ENCODE measurements around the gene VAMP2. TPM values are rescaled to one million over a fixed set of nuclear protein-coding genes. Genes with fewer than 3 reads are reported as not detected.

Gene VAMP2
- total RNA-seq, 1 donor from 2014 or later = 64.6 TPM

- intact Hi-C loops (cut with micrococcal nuclease) = loop anchor here (10.0 kb wide), 3 partner anchors 242 to 442 kb away; partner anchors contain the start of genes CHD3, KDM6B, TP53 and WRAP53
Observed at GRCh38 chr17:8126491-8127066, 36.2 kb downstream of the VAMP2 start.

- intact Hi-C loops (cut with micrococcal nuclease) = loop anchor here (1.0 to 10.0 kb wide), 5 partner anchors 12 to 441 kb away; partner anchors contain the start of genes CHD3, KDM6B, TP53 and WRAP53
Observed at GRCh38 chr17:8125947-8126490, 36.7 kb downstream of the VAMP2 start.

GRCh38 chr17:8125154-8125946, 37.4 kb downstream of the VAMP2 start:
- intact Hi-C loops (cut with micrococcal nuclease) = loop anchor here (1.0 to 10.0 kb wide), 5 partner anchors 13 to 441 kb away; partner anchors contain the start of genes CHD3, KDM6B, TP53 and WRAP53

DNA sequence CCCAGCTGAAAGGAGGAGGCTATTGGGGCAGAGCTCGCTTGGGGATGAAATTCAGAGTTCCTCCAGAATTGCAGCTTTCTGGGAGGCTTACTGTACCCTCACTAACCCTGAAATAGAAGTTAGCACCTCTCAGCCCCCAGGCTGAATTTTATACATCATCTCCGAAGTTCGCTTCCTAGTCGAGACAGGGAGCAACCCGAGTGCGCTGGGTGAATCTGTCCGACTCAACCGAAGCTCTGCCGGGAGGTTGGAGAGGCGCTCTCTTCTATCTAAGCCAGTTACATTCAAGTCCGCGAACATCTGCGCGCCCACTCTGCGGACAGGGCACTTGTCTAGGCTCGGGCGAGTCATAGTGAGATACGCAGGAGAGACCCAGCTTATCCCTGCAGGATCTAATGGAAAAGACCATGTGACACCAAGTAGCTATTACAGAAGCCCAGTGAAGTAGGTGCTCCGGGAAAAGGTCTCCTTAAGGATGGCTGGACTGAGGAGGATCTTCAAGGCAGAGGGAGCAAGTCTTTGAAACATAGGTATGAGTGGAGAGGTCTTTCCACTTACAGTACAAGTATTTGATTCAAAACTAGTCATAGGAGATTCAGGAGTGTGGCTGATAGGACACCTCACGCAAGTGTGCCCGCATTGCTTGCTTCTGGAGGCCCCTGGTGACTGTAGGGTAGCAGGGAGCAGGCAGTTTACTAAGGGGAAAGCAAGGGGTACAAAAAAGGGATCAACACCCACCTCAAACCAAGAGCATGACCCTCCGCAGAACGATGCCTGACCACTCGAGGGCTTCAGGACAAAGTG, 38.2 kb downstream of the VAMP2 start:
- intact Hi-C loops (cut with micrococcal nuclease) = loop anchor here (1.0 to 10.0 kb wide), 7 partner anchors 14 to 440 kb away; partner anchors contain the start of genes CHD3, CTC1, KDM6B and PFAS

DNA sequence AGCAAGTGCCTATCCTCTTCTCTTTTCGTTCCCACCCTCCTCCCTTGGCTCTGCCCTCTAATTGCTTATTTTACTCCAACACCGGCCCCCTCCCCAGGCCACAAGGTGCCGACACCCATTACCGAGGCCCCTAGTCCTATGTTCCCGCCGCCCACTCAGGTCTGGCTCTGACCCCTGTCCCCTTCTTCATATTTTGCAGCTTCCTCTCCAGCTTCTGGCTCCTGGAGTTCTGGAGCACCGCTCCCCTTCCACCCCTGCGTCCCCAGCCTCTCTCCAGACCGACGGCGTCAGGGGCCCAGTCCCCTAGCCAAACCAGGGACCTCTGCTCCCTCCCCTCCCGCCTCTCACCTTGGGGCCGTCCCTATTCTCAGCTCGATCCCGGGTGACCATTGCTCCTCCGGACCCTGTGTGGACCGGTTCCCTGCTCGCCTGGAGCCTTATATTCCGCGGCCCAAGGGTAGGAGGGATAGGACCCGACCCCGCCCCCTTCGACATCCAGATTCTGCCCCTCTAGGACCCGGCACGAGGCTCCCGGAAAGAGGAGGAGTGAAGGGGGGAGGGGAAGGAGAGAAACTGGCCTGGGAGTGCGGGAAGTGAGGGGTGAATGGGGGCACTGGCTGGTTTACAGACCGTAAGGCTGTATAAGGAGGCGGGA, 38.9 kb downstream of the VAMP2 start, which contains the start of gene HES7:
Gene HES7, minus strand, starts transcription at position 412 of the 655 bp plus-strand sequence. Its CDS starts 22 bp downstream, at position 390.
- intact Hi-C loops (cut with micrococcal nuclease) = loop anchor here (5.0 to 10.0 kb wide), 5 partner anchors 62 to 439 kb away; partner anchors contain the start of genes CHD3, CTC1, KDM6B and PFAS

DNA sequence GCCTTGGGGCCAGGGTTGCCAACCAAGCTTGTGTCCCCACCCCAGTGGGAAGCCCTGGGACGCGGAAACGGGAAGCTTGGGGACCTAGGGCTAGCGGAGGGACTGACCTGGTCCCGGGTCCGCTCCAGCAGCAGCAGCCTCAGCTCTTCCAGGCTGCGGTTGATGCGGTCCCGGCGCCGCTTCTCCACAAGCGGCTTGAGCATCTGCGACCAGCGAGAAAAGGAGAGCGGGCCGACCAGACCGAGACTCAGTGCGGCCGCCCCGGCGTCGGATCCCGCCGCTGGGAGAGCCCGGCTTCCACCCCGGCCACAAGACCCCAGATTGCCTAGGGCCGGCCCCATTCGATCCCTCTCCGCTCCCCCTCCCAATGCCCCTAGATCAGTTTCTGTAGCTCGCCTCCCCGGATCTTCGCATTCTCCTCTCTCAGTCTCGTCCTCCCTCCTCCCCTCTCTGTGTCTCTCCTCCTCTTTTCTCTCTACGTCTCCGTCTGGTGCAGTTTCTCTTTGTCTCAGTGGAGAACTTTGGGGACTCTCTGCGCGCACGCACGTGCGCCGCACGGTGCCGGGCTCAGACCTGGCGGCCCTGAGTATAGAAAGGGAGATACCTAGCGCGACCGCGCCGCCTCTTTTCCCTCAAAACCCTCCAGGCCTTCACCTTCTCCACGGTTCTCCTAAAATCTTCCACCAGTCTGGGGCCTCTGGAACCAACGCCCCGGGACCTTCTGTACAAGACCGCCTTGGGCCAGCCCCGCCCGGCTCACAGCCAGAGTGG, 39.6 kb downstream of the VAMP2 start:
- intact Hi-C loops (cut with micrococcal nuclease) = loop anchor here (5.0 to 10.0 kb wide), 5 partner anchors 61 to 438 kb away; partner anchors contain the start of genes CHD3, CTC1, KDM6B and PFAS

- intact Hi-C loops (cut with micrococcal nuclease) = loop anchor here (5.0 to 10.0 kb wide), 5 partner anchors 60 to 438 kb away; partner anchors contain the start of genes CHD3, CTC1, KDM6B and PFAS
Observed at GRCh38 chr17:8122422-8122923, 40.3 kb downstream of the VAMP2 start.

- intact Hi-C loops (cut with micrococcal nuclease) = loop anchor here (5.0 to 10.0 kb wide), 5 partner anchors 60 to 437 kb away; partner anchors contain the start of genes CHD3, CTC1, KDM6B and PFAS
Observed at GRCh38 chr17:8121681-8122421, 40.9 kb downstream of the VAMP2 start.

GRCh38 chr17:8121407-8121680, 41.4 kb downstream of the VAMP2 start:
- intact Hi-C loops (cut with micrococcal nuclease) = loop anchor here (5.0 to 10.0 kb wide), 5 partner anchors 59 to 437 kb away; partner anchors contain the start of genes CHD3, CTC1, KDM6B and PFAS

- intact Hi-C loops (cut with micrococcal nuclease) = loop anchor here (1.0 to 10.0 kb wide), 9 partner anchors 19 to 436 kb away; partner anchors contain the start of genes CHD3, CTC1, KDM6B and PFAS
Observed at GRCh38 chr17:8120520-8121406, 42.0 kb downstream of the VAMP2 start.

GRCh38 chr17:8119581-8120519, 42.9 kb downstream of the VAMP2 start:
- intact Hi-C loops (cut with micrococcal nuclease) = loop anchor here (1.0 to 10.0 kb wide), 11 partner anchors 19 to 435 kb away; partner anchors contain the start of genes CHD3, CTC1, KDM6B and PFAS

DNA sequence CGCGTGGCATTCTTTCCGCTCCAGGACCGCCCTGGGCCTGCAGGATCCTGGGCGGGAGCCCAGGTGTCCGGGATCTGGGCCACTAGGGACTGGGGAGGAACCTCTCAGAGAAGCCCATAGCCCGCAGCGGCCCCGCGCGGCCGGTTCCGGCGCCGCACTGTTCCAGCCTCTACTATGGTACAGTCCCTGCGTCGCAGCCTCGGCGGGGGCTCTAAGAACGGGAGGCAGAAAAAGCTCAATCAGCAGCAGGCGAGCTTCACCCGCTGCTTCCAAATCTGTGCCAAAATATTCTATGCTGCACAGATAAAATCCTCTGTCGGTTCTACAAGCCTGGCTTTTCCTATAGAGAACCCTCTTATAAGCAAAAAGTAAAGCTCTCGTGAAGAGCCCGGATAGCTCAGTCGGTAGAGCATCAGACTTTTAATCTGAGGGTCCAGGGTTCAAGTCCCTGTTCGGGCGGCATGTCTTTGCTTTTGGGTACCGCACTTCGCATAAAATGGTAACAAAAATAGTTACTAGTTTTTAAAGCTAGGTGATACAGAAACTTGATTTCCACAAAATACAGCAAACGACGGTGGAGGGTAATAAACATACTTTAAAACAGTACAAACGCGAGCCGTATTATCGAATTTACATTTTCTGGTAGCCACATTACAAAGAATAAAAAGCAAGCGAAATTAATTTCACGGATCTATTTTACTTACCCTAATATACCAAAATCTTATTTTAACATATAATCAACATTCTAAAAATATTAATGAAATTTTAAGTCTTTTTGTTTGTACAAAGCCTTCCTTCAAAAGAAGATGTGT, 43.8 kb downstream of the VAMP2 start:
- intact Hi-C loops (cut with micrococcal nuclease) = loop anchor here (1.0 kb wide), 2 partner anchors 37 to 103 kb away; no protein-coding TSS in a partner anchor

GRCh38 chr17:8117980-8118768, 44.6 kb downstream of the VAMP2 start, which contains the start of gene ALOXE3:
Gene ALOXE3 (minus strand): TSS chr17:8118514. CDS start chr17:8117990, 524 bp downstream.
- intact Hi-C loops (cut with micrococcal nuclease) = no loop called here

DNA sequence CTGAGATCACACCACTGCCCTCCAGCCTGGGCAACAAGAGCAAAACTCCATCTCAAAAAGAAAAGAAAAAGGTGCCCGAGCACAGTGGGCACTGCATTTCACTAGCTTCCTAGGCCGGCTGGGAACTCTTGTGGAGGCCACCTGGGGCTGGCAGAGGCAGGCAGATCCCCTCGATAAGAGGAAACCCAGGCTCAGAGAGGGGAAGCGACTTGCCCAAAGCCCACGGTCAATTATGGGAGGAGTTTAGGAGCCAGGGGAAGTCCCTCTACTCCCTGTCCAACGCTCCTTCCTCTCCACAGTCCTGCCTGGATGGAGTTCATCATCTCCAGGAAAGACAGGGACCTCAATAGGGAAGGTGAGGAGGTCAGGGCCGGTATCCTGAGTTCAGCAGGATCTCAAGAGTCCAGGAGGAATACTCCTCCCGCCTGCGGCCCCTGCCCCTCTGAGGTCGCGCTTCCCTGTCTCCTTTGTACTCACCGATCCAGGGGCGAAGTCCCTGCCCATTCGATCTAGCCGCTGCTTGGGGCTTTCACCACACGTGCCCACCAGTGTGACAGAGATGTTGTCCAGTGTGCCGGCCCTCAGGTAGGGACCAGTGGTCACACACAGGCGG, 45.3 kb downstream of the VAMP2 start:
- intact Hi-C loops (cut with micrococcal nuclease) = no loop called here

Data from T-helper 2 cell treated with Interferon-gamma antibody and Interleukin-4, amounts not matched to agents 100 ng/mL and 5 ng/mL, for 36 hours (primary cell).